ENCODE measurements around the gene FBXW5.

FBXW5 gene

DNA sequence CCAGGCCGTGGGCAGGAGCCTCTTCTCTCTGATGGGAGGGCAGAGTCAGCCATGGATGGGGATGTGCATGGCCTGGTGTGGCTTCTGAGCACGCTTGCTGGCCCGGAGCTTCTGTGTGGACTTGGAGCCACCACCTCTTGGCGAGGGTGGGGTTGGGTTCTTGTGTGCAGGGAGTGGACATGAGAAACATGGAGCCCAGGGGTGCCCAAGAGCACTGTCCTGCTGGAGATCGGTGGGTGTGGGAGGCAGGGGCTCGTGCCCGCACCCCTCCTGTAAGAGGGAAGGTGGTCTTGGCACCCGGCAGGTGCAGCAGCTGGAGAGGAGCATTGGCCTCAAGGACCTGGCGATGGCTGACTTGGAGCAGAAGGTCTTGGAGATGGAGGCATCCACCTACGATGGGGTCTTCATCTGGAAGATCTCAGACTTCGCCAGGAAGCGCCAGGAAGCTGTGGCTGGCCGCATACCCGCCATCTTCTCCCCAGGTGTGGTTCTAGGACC lies 23.8 kb downstream of the FBXW5 start:
- no peak for DNase-seq (ENCODE audit: low read depth, low spot score)
- no peak overlapping the region for H3K4me3 ChIP-seq (ENCODE audit: low read length)

DNA sequence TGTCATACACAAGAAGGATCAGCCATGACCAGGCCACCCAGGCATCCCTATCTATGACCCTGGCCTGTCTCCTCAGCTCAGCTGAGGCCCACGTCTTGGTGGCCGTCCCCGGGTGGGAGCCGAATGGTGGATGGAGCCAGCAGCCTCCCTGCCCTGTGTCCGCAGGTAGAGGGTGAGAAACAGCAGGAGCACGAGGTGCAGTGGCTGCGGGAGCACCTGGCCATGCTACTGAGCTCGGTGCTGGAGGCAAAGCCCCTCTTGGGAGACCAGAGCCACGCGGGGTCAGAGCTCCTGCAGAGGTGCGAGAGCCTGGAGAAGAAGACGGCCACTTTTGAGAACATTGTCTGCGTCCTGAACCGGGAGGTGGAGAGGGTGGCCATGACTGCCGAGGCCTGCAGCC lies 24.5 kb downstream of the FBXW5 start:
- no peak overlapping the region for H3K4me3 ChIP-seq (ENCODE audit: low read length)
- DNase-seq (ENCODE audit: low read depth, low spot score) = no peak

DNA sequence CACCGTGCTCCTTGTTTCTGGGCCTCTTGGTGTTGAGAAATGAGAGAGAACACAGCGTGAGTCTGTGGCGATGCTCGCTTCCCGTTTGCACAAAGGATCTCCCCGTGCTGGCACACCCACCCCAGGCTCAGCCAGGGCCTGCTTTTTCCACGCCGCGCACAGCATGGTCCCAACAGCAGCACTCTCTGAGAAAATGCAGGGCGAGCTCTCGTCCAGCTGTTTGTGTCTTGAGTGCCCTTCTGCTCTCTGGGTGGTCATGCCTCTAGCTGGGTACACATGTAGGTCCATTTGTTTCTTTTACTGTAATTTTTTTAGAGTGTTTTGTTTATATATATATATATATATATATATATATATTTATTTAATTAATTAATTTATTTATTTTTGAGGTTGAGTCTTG lies 26.6 kb downstream of the FBXW5 start:
- DNase-seq (ENCODE audit: low read depth, low spot score) = no peak
- no peak overlapping the region for H3K4me3 ChIP-seq (ENCODE audit: low read length)

DNA sequence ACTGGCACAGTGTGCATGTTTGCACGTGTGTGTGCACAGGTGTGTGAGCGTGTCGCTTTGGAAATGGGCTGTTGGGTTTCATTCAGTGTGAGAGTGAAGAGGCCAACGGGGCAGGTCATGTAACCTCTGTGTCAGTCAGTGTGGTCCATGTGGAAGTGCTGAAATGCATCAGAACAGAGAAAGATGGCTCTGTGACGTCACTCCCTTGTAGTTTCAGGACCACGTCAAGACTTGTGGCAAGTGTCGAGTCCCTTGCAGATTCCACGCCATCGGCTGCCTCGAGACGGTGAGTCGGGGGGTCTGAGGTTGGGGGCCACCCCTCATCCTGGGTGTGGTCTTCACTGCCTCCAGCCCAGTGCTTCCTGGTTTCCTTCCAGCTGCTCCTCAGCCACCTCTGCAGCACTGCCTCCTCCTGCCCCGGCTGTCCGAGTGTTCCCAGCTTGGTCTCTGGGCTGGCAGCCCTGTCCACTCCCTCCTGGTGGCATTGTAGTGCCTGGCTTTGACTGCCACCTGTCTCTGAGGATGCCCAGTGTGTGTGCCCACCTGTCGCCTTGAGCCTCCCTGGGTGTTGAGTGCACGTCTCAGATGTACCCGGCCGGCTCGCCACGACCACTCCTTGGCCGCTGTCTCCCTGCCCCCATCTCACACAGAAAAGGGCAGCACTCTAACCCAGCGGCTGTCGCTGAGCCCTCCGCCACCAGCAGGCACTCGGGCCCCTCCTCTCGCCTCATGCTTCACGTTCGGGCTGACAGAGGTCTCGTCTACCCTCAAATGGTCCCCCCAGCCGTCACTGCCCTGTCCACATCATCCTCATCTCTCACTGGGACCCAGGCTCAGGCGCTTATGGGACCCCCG lies 28.0 kb downstream of the FBXW5 start:
- no peak overlapping the region for H3K4me3 ChIP-seq (ENCODE audit: low read length)
- DNase-seq (ENCODE audit: low read depth, low spot score) = no peak

DNA sequence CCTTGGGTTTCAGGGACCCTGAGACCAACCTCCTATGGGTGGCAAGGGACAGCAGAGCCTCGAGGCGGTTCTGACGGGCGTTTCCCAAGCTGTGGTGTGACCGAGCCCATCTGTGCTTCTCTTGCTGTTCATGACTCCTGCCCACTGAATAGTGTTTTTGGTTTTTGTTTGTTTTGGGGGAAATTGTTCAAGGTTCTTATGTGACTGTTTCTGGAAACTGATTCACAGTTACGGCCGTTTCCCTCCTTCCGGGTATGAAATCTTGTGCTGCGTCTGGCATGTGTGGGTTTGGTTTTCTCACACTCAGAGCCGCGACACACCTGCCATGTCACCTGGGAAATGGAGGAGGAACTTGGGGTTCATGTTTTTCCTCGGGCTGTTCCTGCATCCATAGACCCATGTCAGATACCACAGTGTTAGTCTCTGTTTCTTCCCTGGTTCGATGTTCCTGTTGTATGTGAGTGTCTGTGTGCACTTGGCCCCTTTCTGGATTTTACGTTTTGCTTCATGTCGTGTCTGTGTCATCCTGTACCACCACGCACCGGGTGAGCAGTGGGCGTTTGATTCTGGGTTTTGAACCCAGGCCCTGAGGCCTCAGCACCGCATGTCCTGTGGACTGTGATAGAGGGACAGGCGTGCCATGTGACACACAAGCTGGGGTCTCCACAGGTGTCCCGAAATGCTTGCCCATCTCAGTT lies 28.8 kb downstream of the FBXW5 start:
- no peak overlapping the region for H3K4me3 ChIP-seq (ENCODE audit: low read length)
- no peak for DNase-seq (ENCODE audit: low read depth, low spot score)

- no peak overlapping the region for H3K4me3 ChIP-seq (ENCODE audit: low read length)
- DNase-seq (ENCODE audit: low read depth, low spot score) = no peak
Measured at GRCh38 chr9:136913701-136914438, 30.7 kb downstream of the FBXW5 start.

GRCh38 chr9:136910901-136911245 lies 33.7 kb downstream of the FBXW5 start:
- no peak for DNase-seq (ENCODE audit: low read depth, low spot score)
- no peak overlapping the region for H3K4me3 ChIP-seq (ENCODE audit: low read length)

DNA sequence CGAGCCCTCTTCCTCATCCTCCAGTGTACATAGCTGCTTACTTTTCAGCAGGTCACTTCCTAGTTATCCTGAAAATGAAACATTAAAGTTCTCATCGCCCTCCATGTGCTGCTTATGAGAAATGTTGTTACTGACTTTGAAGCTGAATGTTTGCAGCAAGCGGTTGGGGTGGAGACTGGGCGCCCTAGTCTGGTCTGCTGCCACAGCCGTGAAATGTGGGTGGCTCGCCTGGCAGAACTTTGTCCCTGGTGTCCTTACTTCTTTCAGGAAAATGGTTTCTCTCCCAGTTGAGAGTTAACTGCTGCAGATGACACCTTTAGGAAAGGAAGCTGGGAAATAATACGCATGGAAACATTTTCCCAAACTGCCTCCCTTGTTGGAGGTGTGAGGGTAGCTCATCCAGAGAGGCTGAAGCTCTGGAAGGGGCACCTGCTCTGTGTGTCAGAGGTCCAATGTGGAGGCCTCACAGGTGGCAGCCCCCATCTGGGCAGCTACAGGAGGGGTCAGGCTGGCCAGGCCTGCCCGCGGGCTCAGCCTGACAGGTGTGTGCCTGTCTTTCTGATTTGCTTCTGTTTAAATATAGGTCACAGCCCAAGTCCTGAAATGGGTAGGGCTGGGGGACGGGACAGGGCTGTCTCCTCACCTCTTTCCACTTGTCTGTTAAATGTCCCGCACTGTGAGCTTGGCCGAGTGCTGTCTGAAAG lies 34.2 kb downstream of the FBXW5 start:
- DNase-seq (ENCODE audit: low read depth, low spot score) = no peak
- no peak overlapping the region for H3K4me3 ChIP-seq (ENCODE audit: low read length)

GRCh38 chr9:136907011-136907914 lies 37.3 kb downstream of the FBXW5 start:
- DNase-seq (ENCODE audit: low read depth, low spot score) = no peak

GRCh38 chr9:136906266-136906665 lies 38.3 kb downstream of the FBXW5 start:
- H3K4me3 ChIP-seq (ENCODE audit: low read length) = no peak overlapping the region
- DNase-seq (ENCODE audit: low read depth, low spot score) = no peak

More at GRCh38 chr9:136907011-136907914, 37.3 kb downstream of the FBXW5 start:
- H3K4me3 ChIP-seq (ENCODE audit: low read length) = no peak overlapping the region

DNA sequence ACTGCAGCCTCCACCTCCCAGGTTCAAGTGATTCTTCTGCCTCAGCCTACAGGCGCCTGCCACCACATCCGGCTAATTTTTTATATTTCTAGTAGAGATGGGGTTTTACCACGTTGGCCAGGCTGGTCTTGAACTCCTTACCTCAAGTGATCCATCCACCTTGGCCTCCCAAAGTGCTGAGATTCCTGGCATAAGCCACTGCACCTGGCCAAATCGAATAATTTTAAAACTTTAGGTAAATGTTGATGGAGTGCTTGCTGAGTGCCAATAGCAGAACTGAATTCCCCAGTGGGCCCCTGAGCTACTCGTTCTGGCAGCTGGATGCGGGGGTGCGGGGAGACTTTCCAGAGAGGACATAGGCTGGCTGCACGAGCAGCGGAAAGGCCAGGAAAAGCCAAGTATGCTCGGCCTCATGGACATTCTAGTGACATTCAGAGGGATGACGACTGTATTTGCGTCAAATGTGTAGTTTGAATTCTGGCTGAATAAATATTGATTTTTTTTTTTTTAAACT lies 41.4 kb downstream of the FBXW5 start:
- H3K4me3 ChIP-seq (ENCODE audit: low read length) = no peak overlapping the region
- DNase-seq (ENCODE audit: low read depth, low spot score) = no peak

GRCh38 chr9:136902259-136902821 lies 42.2 kb downstream of the FBXW5 start:
- no peak overlapping the region for H3K4me3 ChIP-seq (ENCODE audit: low read length)

DNA sequence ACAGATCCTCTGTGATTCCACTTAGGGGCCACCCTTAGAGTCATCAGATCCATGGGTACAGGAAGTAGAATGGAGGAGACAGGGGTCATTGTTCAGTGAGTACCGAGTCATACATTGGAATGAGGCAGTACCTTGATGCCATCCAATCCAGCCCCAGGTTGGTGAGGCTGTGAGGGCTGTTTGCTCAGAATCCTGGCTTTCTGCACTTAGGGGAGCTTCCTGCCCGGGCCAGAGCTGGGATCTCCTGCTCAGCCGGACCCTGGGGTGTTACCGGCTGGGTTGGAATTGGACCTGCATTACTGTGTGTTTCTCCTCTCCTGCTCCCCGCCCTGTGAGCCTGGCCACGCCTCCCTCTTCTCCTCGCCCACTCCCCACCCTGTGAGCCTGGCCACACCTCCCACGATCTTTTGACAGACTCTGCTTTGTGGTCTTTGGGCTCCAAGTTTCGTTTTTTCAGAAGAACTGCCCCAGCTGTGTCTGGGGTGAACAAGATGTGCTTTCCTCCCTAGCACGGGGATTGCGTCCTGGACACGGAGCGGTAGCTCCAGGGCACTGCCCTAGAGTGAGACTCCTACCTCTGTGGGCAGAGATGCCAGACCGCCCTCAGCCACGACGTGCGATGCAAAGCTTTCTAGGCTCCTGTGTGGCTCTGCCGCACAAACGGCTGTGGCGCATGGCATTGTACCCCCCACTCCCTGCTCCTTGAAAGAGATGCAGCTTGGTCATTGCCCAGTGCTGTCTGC lies 42.9 kb downstream of the FBXW5 start:
- no peak for DNase-seq (ENCODE audit: low read depth, low spot score)

More at GRCh38 chr9:136902259-136902821, 42.2 kb downstream of the FBXW5 start:
- DNase-seq (ENCODE audit: low read depth, low spot score) = no peak

DNA sequence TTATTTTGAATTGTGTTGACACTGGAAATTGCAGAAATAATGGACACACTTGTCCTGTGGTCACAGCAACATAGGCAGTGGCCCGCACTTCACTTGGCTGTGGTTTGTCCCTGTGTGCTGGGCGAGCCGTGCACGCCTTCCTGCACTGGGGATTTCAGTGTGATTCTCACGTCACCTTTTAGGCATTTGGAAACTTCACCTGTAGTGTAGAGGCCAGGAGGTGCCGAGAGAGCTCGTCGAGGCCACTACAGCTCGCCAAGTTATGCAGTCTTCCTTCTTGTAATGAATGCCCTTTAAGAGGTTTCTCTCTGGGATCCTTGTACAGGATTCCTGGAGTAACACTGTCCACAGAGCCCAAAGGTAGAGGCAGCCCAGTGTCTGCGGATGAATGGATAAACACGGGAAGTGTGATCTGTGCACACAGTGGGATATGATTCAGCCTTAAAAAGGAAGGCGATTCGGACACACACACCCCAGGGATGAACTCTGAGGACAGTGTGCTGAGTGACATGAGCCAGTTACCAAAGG lies 43.5 kb downstream of the FBXW5 start:
- no peak overlapping the region for H3K4me3 ChIP-seq (ENCODE audit: low read length)
- DNase-seq (ENCODE audit: low read depth, low spot score) = no peak

More for the DNA sequence above, 42.9 kb downstream of the FBXW5 start:
- no peak overlapping the region for H3K4me3 ChIP-seq (ENCODE audit: low read length)

DNA sequence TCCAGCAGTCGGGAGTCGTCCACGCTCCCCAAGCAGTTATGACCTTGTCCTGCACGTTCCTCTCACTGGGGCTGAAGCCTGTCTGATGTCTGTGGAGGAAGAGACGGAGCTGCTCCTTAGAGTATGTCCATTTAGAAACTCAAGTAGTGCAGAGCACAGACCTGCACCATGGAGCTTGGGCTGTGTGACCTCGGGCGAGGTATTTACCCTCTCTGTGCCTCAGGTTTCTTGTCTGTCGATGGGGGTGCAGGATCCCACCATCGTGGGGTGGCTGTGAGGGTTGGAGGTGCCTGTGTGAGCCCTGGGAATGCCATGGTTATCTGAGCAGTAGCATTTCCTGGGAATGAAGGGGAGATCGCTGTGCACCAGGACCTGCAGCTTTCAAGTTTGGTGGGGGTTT lies 44.0 kb downstream of the FBXW5 start:
- H3K4me3 ChIP-seq (ENCODE audit: low read length) = no peak overlapping the region
- DNase-seq (ENCODE audit: low read depth, low spot score) = no peak

GRCh38 chr9:136899196-136899595 lies 45.3 kb downstream of the FBXW5 start:
- DNase-seq (ENCODE audit: low read depth, low spot score) = no peak

More at GRCh38 chr9:136899196-136899595, 45.3 kb downstream of the FBXW5 start:
- H3K4me3 ChIP-seq (ENCODE audit: low read length) = no peak overlapping the region
